MG63 (cell line): ENCODE data around the gene LRBA. TPM values are rescaled to one million over a fixed set of nuclear protein-coding genes. Genes with fewer than 3 reads are reported as not detected.

Experiments used
- DNase-seq: peaks from one replicate; pipeline ENCODE4 v3.0.0-alpha.2; 2020
- H3K27me3 ChIP-seq: fragments of 250-450 bp; sonication (Bioruptor Pico); 2 replicates; pipeline ENCODE4 v1.5.1; 2020; ENCODE audit warnings: mild to moderate bottlenecking, moderate library complexity
- H3K36me3 ChIP-seq: fragments of 250-450 bp; sonication (Bioruptor Pico); 2 replicates; pipeline ENCODE4 v1.5.1; 2020; ENCODE audit warnings: mild to moderate bottlenecking, moderate library complexity
- H3K4me3 ChIP-seq: fragments of 250-450 bp; sonication (Bioruptor Pico); 2 replicates; pipeline ENCODE4 v1.5.1; 2020; ENCODE audit warnings: mild to moderate bottlenecking, moderate library complexity
- H3K9me3 ChIP-seq: fragments of 250-450 bp; sonication (Bioruptor Pico); 2 replicates; pipeline ENCODE4 v1.5.1; 2020; ENCODE audit warnings: mild to moderate bottlenecking, moderate library complexity
- total RNA-seq: library from RNA; depleted of rRNA; stranded (reverse); fragments of >200 nt; shearing (Covaris generic); gene quantifications from 2 replicates; pipeline ENCODE4 v1.2.3, GENCODE V29; 2014; ENCODE audit warnings: low replicate concordance

The LRBA gene
- total RNA-seq, 1 experiment from 2014 or later: 4.7 TPM

DNA sequence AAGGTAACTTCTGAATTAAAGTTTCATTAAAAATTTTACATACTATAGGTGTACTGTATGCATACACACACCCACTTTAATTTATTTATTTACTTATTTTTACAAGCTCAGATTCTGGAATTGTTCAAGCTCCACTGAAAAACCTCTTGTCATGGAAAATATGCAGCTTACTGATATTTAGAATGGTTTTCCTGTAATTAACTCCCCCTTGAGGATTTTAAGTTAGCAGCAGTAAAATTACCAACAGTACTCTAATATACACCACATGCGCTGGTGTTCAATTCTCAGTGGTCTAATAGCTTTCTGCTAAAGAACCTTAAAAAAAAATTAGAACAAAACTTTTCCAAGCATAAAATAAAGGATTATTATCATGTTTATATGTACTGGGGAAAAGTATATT is 421.1 kb downstream of the LRBA start:
- no peaks in the 10 kb centered on the region for H3K27me3 ChIP-seq
- no peaks in the 10 kb centered on the region for H3K9me3 ChIP-seq
- H3K4me3 ChIP-seq: no peak overlapping the region
- H3K36me3 ChIP-seq: no peaks in the 10 kb centered on the region
- DNase-seq: no peak

DNA sequence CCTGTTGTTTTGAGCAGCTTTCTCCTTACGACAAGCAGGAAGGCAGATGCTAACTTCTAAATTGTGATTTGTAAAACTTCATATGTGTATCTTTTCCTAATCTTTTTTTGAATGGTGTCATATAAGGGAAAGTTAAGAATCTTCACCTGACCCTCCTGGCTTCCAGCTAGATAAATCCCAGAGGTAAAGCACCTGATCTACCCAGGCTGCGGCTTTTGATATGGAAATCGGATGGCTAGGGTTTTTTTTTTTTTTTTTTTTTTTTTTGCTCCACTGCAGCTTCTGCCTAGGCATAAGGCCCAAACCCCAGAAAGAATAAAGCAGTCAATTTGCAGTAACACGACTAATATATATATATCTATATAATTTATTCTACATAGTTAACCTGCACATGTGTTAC is 423.2 kb downstream of the LRBA start:
- H3K27me3 ChIP-seq: no peaks in the 10 kb centered on the region
- H3K9me3 ChIP-seq: no peaks in the 10 kb centered on the region
- no peak for DNase-seq
- no peaks in the 10 kb centered on the region for H3K36me3 ChIP-seq
- H3K4me3 ChIP-seq: no peak overlapping the region

DNA sequence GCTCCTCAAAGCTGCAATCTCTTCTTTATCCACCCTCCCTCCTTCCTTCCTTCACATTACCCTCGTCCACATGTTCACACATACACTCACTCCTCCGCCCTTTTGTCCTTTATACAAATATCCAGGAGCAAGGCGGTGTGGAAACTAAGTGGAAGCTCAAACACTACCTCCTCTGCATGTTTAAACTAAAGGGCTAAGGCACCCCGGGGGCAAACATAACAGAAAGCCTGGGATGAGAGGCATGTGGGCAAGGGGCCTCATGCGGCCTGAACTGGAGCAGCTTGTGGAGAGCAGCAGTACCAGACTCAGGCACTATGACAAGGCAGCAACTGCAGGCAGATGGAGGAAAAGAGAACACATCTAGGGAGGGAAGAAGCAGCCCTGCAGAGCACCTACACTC is 423.7 kb downstream of the LRBA start:
- no peak for DNase-seq
- no peaks in the 10 kb centered on the region for H3K27me3 ChIP-seq
- H3K4me3 ChIP-seq: no peak overlapping the region
- no peaks in the 10 kb centered on the region for H3K9me3 ChIP-seq
- H3K36me3 ChIP-seq: no peaks in the 10 kb centered on the region

DNA sequence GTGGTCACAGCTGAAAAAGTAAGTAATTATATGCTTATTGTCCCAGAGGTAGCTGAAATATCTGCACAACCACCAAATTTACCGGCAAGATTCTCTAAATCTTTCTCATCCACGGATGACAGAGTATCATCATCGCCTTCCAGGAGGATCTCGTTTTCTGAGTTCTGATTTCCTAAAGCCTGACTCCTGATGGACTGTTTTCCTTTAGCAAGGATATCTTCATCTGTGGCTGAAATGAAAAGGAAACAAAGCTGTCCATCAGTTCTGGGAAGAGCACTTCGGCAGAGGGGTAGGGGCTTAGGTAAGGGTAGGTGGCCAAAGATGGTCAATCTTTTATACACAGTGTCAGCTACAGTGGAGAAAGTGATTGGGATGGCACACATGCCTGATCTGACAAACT is 424.5 kb downstream of the LRBA start:
- Histone ChIP-seq H3K4me3 (no peak overlapping the region), H3K9me3 (no peaks in the 10 kb centered on the region), H3K36me3 (no peaks in the 10 kb centered on the region), H3K27me3 (no peaks in the 10 kb centered on the region)
- DNase-seq: no peak

DNA sequence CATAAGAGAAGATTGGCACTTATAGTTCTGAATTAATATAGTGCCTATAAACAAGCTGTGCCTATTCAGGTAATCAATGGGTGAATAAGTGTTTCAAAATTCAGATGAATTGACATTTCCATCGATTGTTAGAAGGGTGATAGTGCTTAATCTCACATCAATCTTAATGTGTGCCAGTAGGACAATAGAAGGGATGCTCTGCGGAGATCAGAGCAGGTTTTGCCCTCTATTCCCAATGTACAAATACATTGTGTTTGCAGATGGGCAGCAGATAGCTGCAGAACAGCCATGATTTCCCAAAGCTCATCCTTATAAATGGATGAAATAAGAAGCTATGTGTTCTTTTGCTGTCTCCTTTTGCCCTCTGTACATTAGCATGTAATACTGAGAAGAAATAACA is 425.9 kb downstream of the LRBA start:
- no peaks in the 10 kb centered on the region for H3K36me3 ChIP-seq
- no peaks in the 10 kb centered on the region for H3K27me3 ChIP-seq
- DNase-seq: no peak
- no peak overlapping the region for H3K4me3 ChIP-seq
- H3K9me3 ChIP-seq: no peaks in the 10 kb centered on the region

DNA sequence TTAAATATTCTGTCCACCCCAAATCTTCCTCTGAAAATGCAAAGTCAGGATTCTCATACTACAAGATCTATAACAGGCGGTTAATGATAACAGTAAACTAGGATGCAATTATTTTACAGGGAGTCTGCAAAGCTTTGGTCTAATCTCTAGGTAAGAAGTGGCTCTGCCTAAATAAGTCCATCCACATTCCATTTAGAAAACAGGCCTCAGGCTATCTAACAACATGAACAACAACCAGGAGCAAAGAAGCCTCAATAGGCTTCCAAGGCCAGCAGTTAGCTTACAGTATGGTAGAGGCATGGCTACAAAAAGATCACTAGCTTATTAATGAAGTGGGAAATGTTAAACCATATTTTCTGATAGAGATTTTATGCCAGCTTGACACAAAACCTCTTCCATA is 426.8 kb downstream of the LRBA start:
- Histone ChIP-seq H3K36me3 (no peaks in the 10 kb centered on the region), H3K27me3 (0 out of 2 replicates have a peak, but pooled peaks cover 1% of the 10 kb centered on the region), H3K4me3 (no peak overlapping the region), H3K9me3 (no peaks in the 10 kb centered on the region)
- no peak for DNase-seq

DNA sequence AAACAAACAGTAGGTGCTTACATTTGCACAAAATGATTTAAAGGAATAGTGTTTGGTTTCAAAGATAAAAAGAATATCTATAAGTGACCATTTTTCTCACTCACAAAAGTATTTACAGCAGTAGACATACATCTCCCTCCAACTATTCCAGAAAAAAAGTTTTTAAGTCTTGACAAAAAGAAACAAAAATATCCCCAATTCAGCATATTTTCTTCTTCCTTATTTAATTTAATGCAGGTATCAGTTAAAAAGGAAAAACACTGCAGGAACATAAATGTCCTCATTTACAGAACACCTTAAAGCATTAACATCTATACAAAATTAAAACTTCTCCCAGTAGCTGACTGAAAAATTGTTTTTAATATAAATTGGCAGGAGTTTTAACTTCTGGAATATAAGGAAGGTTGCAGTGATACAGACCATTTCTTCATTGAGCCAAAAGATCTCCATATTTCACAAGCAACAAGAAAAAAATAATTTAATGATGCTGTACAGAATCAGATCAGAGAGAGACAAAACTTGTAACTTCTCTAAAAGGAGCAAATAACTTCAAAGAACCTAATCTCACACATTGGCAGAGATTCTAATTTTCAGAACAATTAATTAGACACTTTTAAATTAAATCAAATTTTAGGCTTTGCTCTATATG is 428.8 kb downstream of the LRBA start:
- no peaks in the 10 kb centered on the region for H3K9me3 ChIP-seq
- no peak for DNase-seq
- H3K4me3 ChIP-seq: no peak overlapping the region
- peaks cover 2% of the 10 kb centered on the region; the same call in 1 of the 2 replicates for H3K27me3 ChIP-seq
- no peaks in the 10 kb centered on the region for H3K36me3 ChIP-seq

DNA sequence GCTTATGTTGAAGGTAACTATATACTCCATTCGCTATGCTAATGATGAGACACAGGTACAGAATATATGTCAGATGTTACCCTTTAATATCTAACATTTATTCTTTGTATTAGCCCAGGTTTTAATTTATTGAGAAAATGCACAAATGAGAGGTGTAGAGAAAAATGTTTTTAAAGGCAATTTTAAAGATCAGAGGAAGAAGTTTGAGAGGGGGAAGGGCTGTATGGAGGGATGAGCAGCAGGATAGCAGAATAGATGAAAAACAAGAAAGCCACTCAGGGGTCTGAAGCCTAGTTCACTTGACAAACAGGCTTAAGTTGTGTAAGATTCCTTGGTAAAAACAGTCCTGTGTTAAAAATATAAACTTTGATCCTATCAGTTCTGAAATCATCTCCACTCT is 429.5 kb downstream of the LRBA start:
- Histone ChIP-seq H3K9me3 (no peaks in the 10 kb centered on the region), H3K4me3 (no peak overlapping the region), H3K27me3 (peaks cover 9% of the 10 kb centered on the region; the same call in 1 of the 2 replicates), H3K36me3 (no peaks in the 10 kb centered on the region)
- DNase-seq: no peak

DNA sequence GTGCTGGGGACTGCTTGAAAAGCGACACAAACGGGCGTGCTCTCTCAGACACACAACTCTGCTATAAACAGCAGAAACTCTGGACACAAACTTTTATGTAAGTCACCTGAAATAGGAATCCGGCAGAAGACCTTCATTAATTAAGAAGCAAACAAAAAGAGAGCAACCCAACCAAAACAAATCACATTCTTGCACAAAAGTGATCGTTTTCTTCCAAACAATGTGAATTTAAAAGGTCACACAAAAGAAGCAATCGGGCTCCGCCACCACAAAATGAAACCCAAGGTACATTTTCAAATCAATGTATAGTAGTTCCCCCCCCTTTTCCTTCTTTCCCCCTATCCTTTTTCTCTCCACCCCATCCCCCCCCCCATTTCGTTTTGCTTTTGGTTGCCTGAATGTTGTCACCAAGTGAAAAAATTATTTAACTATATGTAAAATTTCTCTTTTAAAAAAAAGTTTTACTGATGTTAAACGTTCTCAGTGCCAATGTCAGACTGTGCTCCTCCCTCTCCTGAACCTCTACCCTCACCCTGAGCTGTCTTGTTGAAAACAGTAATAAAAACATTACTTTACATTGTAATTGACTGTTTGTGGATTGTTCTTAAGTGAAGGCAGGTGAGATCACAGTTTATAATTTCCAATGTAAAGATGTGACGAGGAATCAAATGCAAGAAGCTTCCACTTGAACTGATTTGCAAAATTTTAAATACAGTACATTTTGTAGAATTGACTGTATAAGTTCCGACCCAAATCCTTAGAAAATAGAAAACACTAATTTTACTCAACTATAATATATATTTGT is 430.8 kb downstream of the LRBA start:
- H3K36me3 ChIP-seq: no peaks in the 10 kb centered on the region
- DNase-seq: no peak
- peaks cover 9% of the 10 kb centered on the region; the same call in 1 of the 2 replicates for H3K27me3 ChIP-seq
- H3K4me3 ChIP-seq: peak overlapping the region; percentile 55
- H3K9me3 ChIP-seq: no peaks in the 10 kb centered on the region

DNA sequence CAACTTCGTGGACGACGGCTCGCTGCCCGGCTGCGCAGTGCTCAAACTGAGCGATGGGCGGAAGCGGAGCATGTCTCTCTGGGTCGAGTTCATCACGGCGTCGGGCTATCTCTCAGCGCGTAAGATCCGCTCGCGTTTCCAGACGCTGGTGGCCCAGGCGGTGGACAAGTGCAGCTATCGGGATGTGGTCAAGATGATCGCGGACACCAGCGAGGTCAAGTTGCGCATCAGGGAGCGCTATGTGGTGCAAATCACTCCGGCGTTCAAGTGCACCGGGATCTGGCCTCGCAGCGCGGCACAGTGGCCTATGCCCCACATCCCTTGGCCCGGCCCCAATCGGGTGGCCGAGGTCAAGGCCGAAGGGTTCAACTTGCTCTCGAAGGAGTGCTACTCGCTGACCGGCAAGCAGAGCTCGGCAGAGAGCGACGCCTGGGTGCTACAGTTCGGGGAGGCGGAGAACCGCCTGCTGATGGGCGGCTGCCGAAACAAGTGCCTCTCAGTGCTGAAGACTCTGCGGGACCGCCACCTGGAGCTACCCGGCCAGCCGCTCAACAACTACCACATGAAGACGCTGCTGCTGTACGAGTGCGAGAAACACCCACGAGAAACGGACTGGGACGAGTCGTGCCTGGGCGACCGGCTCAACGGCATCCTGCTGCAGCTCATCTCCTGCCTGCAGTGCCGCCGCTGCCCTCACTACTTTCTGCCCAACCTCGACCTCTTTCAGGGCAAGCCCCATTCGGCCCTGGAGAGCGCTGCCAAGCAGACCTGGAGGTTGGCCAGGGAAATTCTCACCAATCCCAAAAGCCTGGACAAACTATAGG is 431.6 kb downstream of the LRBA start:
- Histone ChIP-seq H3K27me3 (peaks cover 9% of the 10 kb centered on the region; the same call in 1 of the 2 replicates), H3K9me3 (no peaks in the 10 kb centered on the region), H3K4me3 (peak overlapping the region; percentile 55), H3K36me3 (no peaks in the 10 kb centered on the region)
- DNase-seq: peak; percentile 64

DNA sequence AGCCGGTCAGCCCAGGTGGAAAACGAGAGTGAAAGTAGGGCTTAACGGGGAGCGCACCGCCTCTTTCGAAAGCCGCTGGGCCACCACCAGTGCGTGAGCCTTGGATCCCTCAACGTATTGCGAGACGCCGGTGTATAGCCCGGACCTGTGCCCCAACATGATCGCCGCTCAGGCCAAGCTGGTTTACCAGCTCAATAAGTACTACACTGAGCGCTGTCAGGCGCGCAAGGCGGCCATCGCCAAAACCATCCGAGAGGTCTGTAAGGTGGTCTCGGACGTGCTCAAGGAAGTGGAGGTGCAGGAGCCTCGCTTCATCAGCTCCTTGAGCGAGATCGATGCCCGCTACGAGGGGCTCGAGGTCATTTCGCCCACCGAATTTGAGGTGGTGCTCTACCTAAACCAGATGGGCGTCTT is 432.2 kb downstream of the LRBA start:
- peak overlapping the region; percentile 55 for H3K4me3 ChIP-seq

DNA sequence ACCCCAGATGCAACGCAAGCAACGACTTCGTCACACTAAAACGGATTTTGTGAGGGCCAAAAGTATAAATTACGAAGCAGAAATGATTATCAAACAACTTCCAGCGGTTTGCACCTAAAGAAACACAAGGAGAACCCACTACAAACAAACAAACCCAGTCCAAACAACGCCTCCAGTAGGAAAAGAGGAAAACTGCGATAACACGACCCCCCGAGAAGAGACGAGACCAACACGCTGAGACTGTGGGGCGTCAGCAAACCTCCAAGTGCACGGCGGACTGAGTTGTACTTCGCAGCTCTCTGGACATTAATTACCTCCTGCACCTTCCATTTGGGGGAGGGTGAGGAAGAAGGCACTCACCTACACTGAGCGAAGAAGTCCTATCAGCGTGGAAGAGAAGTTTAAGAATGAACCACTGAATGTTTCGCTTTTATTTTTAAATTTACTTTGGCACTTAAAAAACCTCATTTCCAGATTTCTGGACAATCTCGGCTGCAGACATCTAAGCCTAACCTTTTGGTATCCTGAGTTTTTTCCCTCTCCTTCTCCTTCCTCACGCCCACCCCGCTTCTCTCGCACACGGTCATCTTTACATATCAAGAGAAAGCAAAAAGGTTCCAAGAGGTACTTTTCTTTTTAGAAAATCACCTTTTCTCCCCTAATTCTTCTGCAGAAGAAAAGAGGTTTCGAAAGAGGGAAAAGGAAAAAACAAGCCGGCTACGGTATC is 432.8 kb downstream of the LRBA start, which contains the start of gene MAB21L2:
TSS of gene MAB21L2 (plus strand) at position 6 of the 727 bp plus-strand sequence. CDS start 879 bp downstream, outside the sequence.
- Histone ChIP-seq H3K4me3 (peak within 1 kb of the TSS; percentile 55), H3K36me3 (no peaks in the 10 kb centered on the region), H3K9me3 (no peaks in the 10 kb centered on the region), H3K27me3 (peaks cover 9% of the 10 kb centered on the region; the same call in 1 of the 2 replicates)
- DNase-seq: peak; percentile 5

More for the DNA sequence above, 432.2 kb downstream of the LRBA start:
- Histone ChIP-seq H3K9me3 (no peaks in the 10 kb centered on the region), H3K27me3 (peaks cover 9% of the 10 kb centered on the region; the same call in 1 of the 2 replicates), H3K36me3 (no peaks in the 10 kb centered on the region)
- DNase-seq: peak; percentile 39

DNA sequence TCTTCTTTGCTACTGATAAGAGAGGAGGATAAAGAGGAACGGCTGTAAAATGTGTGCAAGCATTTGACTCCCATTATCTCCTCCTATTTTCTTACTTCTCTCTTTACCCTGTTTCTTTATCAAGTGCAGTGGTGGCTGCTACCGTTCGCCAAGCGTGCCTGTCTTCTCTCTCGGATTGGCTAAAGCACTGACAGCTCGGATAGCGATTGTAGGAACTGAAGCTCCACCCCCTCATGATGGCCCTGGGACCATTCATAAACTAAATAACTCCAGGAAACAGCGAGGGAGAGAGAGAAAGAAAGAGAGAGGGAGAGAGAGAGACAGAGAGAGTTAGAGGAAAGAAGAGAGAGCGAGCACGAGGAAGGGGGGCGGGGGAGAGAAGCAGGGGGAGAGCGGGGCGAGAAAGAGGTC is 433.4 kb downstream of the LRBA start:
- Histone ChIP-seq H3K9me3 (no peaks in the 10 kb centered on the region), H3K4me3 (peak overlapping the region; percentile 55), H3K27me3 (peaks cover 9% of the 10 kb centered on the region; the same call in 1 of the 2 replicates), H3K36me3 (no peaks in the 10 kb centered on the region)
- DNase-seq: peak; percentile 30

DNA sequence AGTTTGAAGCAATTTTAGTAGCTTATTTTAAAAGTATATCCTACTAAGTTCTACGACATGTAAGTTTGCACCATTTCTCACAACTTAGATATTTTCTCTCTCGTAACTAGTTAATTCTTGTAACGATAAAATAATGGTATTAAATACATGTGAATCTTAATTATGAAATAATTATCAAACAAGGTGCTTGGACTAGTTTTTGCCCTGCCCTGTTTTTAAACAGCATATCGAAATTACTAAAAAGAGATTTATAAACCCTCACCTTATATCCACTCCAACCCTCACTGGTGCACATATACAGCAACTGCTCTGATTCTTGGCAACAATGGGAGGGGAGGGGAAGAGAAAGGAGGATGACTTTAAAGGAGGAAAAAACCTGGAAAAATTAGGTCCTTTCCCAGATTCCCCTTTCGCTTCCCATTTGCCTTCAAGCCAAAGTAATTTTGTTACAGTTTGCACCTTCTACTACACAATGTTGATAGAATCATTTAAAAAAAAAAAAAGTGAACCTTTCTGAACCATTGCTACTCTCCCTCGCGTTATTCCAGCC is 434.0 kb downstream of the LRBA start:
- H3K9me3 ChIP-seq: no peaks in the 10 kb centered on the region
- peaks cover 9% of the 10 kb centered on the region; the same call in 1 of the 2 replicates for H3K27me3 ChIP-seq
- H3K4me3 ChIP-seq: no peak overlapping the region; the same call in 1 of the 2 replicates
- no peak for DNase-seq
- H3K36me3 ChIP-seq: no peaks in the 10 kb centered on the region

DNA sequence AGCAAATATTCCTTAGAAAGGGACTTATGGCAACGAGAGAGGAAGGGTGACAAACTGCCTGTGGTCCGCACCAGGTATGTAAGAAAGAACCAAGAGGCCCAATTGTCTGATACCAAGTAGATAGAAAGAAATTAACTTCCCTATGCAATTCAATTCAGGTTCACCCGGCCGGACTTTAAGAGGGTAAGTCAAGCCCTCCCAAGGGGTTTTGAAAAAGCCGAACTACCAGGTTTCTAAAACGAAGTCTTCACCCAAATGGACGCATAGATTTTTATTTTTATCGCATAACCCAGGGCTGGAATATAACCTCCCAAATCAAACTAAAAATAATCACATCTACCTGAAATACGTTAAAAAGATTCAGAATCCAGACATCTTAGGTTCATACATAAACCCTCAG is 434.8 kb downstream of the LRBA start:
- Histone ChIP-seq H3K27me3 (peaks cover 9% of the 10 kb centered on the region; the same call in 1 of the 2 replicates), H3K4me3 (no peak overlapping the region), H3K9me3 (no peaks in the 10 kb centered on the region), H3K36me3 (no peaks in the 10 kb centered on the region)
- no peak for DNase-seq
